Panc1 (cell line): ENCODE data around the gene VPS51. TPM values are rescaled to one million over a fixed set of nuclear protein-coding genes. Genes with fewer than 3 reads are reported as not detected.

Source experiments
- ATAC-seq: fragments of 200-7000 bp; cut with Tn5 transposase; 2 replicates; pipeline ENCODE4 v1.9.1; 2020; ENCODE audit warnings: mild to moderate bottlenecking, moderate library complexity
- BruUV-seq: library from RNA; stranded (reverse); fragments of 400-500 nt; replicated peaks from 2 replicates; lab custom pipeline; 2021; lab: Mats Ljungman, UMichigan
- CTCF ChIA-PET: fragments of 300-600 bp; sonication (Branson Sonifier 250); formaldehyde crosslinking; loops from one replicate; lab custom pipeline; 2022; ENCODE audit warnings: antibody characterized with exemption; lab: Charles Lee
- POLR2A ChIA-PET: fragments of 300-600 bp; sonication (Branson Sonifier 250); formaldehyde crosslinking; loops from one replicate; lab custom pipeline; 2022; ENCODE audit warnings: antibody characterized with exemption; lab: Charles Lee
- DNase-seq: peaks from one replicate; pipeline ENCODE4 v3.0.0-alpha.2; 2010; ENCODE audit warnings: low read depth, low spot score
- H3K27ac ChIP-seq: 2 replicates; pipeline ENCODE4 v1.5.1; 2011; ENCODE audit warnings: mild to moderate bottlenecking, low read length, inconsistent platforms
- H3K27me3 ChIP-seq: fragments of 200-500 bp; sonication (Bioruptor generic); 2 replicates; pipeline ENCODE4 v1.6.0; 2014; ENCODE audit warnings: low read length, inconsistent platforms; ENCODE audit not compliant: control insufficient read depth, insufficient read depth
- H3K36me3 ChIP-seq: fragments of 200-500 bp; sonication (Bioruptor generic); 2 replicates; pipeline ENCODE4 v1.5.1; 2014; ENCODE audit warnings: inconsistent platforms, mild to moderate bottlenecking, low read length, moderate library complexity; ENCODE audit not compliant: control insufficient read depth, insufficient read depth
- H3K4me1 ChIP-seq: 2 replicates; pipeline ENCODE4 v1.5.1; 2011; ENCODE audit warnings: inconsistent platforms, mild to moderate bottlenecking, low read length, moderate library complexity; ENCODE audit not compliant: control insufficient read depth, insufficient read depth
- H3K4me3 ChIP-seq, 2 experiments: 2 replicates each; pipeline ENCODE4 v1.5.1; 2011 to 2012; ENCODE audit warnings: low read depth in 2 of 2, low read length in 2 of 2, mild to moderate bottlenecking in 2 of 2, inconsistent platforms in 1 of 2, moderate library complexity in 1 of 2
- H3K9me3 ChIP-seq: fragments of 200-500 bp; sonication (Bioruptor generic); 2 replicates; pipeline ENCODE4 v1.5.1; 2014; ENCODE audit warnings: low read depth, mild to moderate bottlenecking, inconsistent platforms, low read length, moderate library complexity; ENCODE audit not compliant: control insufficient read depth, insufficient read depth
- CTCF ChIP-seq: fragments of 450-650 bp; IDR thresholded peaks from 2 replicates; pipeline ENCODE4 v1.5.1; 2017; ENCODE audit warnings: mild to moderate bottlenecking
- POLR2AphosphoS5 ChIP-seq: IDR thresholded peaks from 2 replicates; pipeline ENCODE4 v1.6.1; 2012; ENCODE audit warnings: mild to moderate bottlenecking, low read depth, low read length, moderate library complexity
- REST ChIP-seq, 2 experiments: IDR thresholded peaks; 2 replicates each; pipeline ENCODE4 v1.6.1; 2011 to 2012; ENCODE audit warnings: low read depth in 2 of 2, control low read depth in 1 of 2, low read length in 1 of 2, mild to moderate bottlenecking in 1 of 2, moderate library complexity in 1 of 2; ENCODE audit not compliant: insufficient read depth in 1 of 2
- SIN3A ChIP-seq: IDR thresholded peaks from 2 replicates; pipeline ENCODE4 v1.6.1; 2012; ENCODE audit warnings: low read depth, mild to moderate bottlenecking, low read length, moderate library complexity, borderline replicate concordance; ENCODE audit not compliant: insufficient read depth
- TCF7L2 ChIP-seq: IDR thresholded peaks from 2 replicates; pipeline ENCODE4 v1.6.1; 2011; ENCODE audit warnings: mild to moderate bottlenecking, low read depth, low read length, inconsistent platforms
- in situ Hi-C: cut with HindIII; loops from 2 replicates; pipeline ENCODE4 v1.10.0; 2016; ENCODE audit warnings: low sequenced_read_pairs, low pct_unique_long_range_greater_than_20kb
- intact Hi-C: fragments of 100-400 bp; cut with micrococcal nuclease; formaldehyde crosslinking; loops from one replicate; pipeline ENCODE4 v1.10.0; 2022; ENCODE audit not compliant: unreplicated experiment
- total RNA-seq: library from RNA; stranded (reverse); gene quantifications from one replicate; pipeline ENCODE4 v1.2.1, GENCODE V29; 2021; ENCODE audit not compliant: unreplicated experiment

VPS51 gene
- total RNA-seq, 1 experiment from 2014 or later: 101 TPM

- CTCF ChIA-PET: interaction anchor here (0.6 kb wide), 1 partner anchor 17 kb away, joined by 3 read pairs; no protein-coding TSS in a partner anchor
Observed at GRCh38 chr11:65132238-65132987, 36.4 kb downstream of the VPS51 start.

GRCh38 chr11:65132988-65133700 is 37.1 kb downstream of the VPS51 start:
- POLR2A ChIA-PET: no interaction called here
- Histone ChIP-seq H3K4me3 (peak overlapping the region; percentile 91 to 96), H3K9me3 (no peaks in the 10 kb centered on the region), H3K27me3 (no peaks in the 10 kb centered on the region), H3K4me1 (peaks cover 16% of the 10 kb centered on the region), H3K36me3 (peaks cover 9% of the 10 kb centered on the region; the same call in 1 of the 2 replicates), H3K27ac (peak overlapping the region; percentile 99)
- intact Hi-C loops: loop anchor here (10.0 kb wide), 1 partner anchor 52 kb away; the partner anchor contains the start of gene CAPN1
- no peak for DNase-seq
- no peak for ATAC-seq
- in situ Hi-C loops: no loop called here
- CTCF ChIA-PET: no interaction called here
- BruUV-seq: TSS peak; percentile 71
- TF ChIP-seq CTCF (no peak), REST (IDR thresholded peaks at IDR 0.05; ENCODE audit: insufficient read depth in 1 of 2, low read depth in 2 of 2, low read length in 1 of 2) (no peak), SIN3A (no peak), POLR2AphosphoS5 (no peak), TCF7L2 (no peak)

More at GRCh38 chr11:65132238-65132987, 36.4 kb downstream of the VPS51 start:
- DNase-seq (no peak), ATAC-seq (no peak)
- Histone ChIP-seq H3K9me3 (no peaks in the 10 kb centered on the region), H3K27me3 (no peaks in the 10 kb centered on the region), H3K4me1 (peaks cover 16% of the 10 kb centered on the region), H3K27ac (no peak overlapping the region; the same call in 1 of the 2 replicates), H3K36me3 (peaks cover 9% of the 10 kb centered on the region; the same call in 1 of the 2 replicates), H3K4me3 (peak overlapping the region in 1 of 2 experiments; percentile 96; a peak in 1 of 4 replicates)
- in situ Hi-C loops (no loop called here), intact Hi-C loops (loop anchor here (10.0 kb wide), 1 partner anchor 52 kb away; the partner anchor contains the start of gene CAPN1)
- POLR2A ChIA-PET: no interaction called here
- BruUV-seq: no TSS peak
- no peak for TF ChIP-seq SIN3A
- TF ChIP-seq CTCF: no peak
